8988T (cell line): Measurements from ENCODE around the gene COX17.
A peak's percentile ranks its signal among the peaks of the same experiment; 100 is the strongest.
"Not testable (repeated sequence)": the region's sequence is repeated elsewhere in the genome, so short reads cannot be mapped to it uniquely, and the experiment has no call there.

Source experiments
- DNase-seq: peaks from one replicate; pipeline ENCODE4 v3.0.0; 2011

The COX17 gene

GRCh38 chr3:119676771-119677640 is at the start of gene COX17:
Gene COX17, minus strand, starts transcription at chr3:119677406. Its CDS starts 96 bp downstream, at chr3:119677310.
- peak; percentile 69 for DNase-seq

GRCh38 chr3:119726909-119727308 is 49.7 kb upstream of the COX17 start:
- DNase-seq = no peak

GRCh38 chr3:119723022-119723421 is 45.8 kb upstream of the COX17 start:
- DNase-seq = no peak

GRCh38 chr3:119717520-119717919 is 40.3 kb upstream of the COX17 start:
- DNase-seq = no peak

GRCh38 chr3:119716998-119717397 is 39.8 kb upstream of the COX17 start:
- DNase-seq = no peak

- DNase-seq = no peak
These were observed 37.9 kb upstream of the COX17 start for GRCh38 chr3:119715105-119715504.

GRCh38 chr3:119703820-119704531 is 26.8 kb upstream of the COX17 start:
- DNase-seq = no peak

- DNase-seq = peak; percentile 69
These were observed 25.6 kb upstream of the COX17 start, which contains the start of gene CFAP91 for GRCh38 chr3:119702530-119703527. Gene CFAP91, plus strand, starts transcription at chr3:119703022. Its CDS starts 77 bp downstream, at chr3:119703099.

- no peak for DNase-seq
These were observed 23.9 kb upstream of the COX17 start for GRCh38 chr3:119700920-119701734.

- DNase-seq = no peak
These were observed 23.2 kb upstream of the COX17 start for GRCh38 chr3:119700269-119700919.

- no peak for DNase-seq
These were observed 20.2 kb upstream of the COX17 start for GRCh38 chr3:119697394-119697793.

GRCh38 chr3:119695480-119695879 is 18.3 kb upstream of the COX17 start:
- no peak for DNase-seq

GRCh38 chr3:119690043-119690656 is 12.9 kb upstream of the COX17 start:
- no peak for DNase-seq

- DNase-seq = no peak
These were observed 6.2 kb upstream of the COX17 start for GRCh38 chr3:119683421-119683820.

- peak; percentile 21 for DNase-seq
These were observed 4.1 kb upstream of the COX17 start for GRCh38 chr3:119681279-119681678.

- DNase-seq = no peak
These were observed 2.7 kb upstream of the COX17 start for GRCh38 chr3:119679874-119680273.

- DNase-seq = not testable (repeated sequence)
These were observed 1.0 kb upstream of the COX17 start for GRCh38 chr3:119678209-119678608.

- no peak for DNase-seq
These were observed 382 bp upstream of the COX17 start for GRCh38 chr3:119677641-119677934.

GRCh38 chr3:119676020-119676419 is 1.2 kb downstream of the COX17 start:
- DNase-seq = no peak

GRCh38 chr3:119675188-119675874 is 1.9 kb downstream of the COX17 start:
- no peak for DNase-seq
